H1 (cell line): ENCODE measurements around the gene TNRC6A. TPM values are rescaled to one million over a fixed set of nuclear protein-coding genes. Genes with fewer than 3 reads are reported as not detected.

Source experiments
- RAD21 ChIP-seq, 2 experiments: IDR thresholded peaks in 1 of 2; conservative IDR thresholded peaks in 1 of 2; 2 replicates each; pipeline ENCODE4 v1.6.1; 2011; ENCODE audit warnings: low read depth in 2 of 2, low read length in 2 of 2, improper control_type of control experiment in 1 of 2, inconsistent platforms in 1 of 2, mild to moderate bottlenecking in 1 of 2, moderate library complexity in 1 of 2
- polyA plus RNA-seq, 7 experiments: library from polyadenylated mRNA; depleted of rRNA in 3 of 7; stranded (reverse) in 5 of 7; unstranded in 2 of 7; fragments of >200 nt in 5 of 7; fragments of 200-250 nt in 2 of 7; gene quantifications; 1 replicate in 5 of 7; 2 replicates in 1 of 7; 4 replicates in 1 of 7; pipeline versions ENCODE4 v1.2.1 to v1.2.3, GENCODE V29; 2011 to 2013; ENCODE audit warnings: missing spikeins in 2 of 7, mixed read lengths in 2 of 7
- total RNA-seq: library from RNA; stranded (reverse); fragmentation: NEBNext Ultra II Directional; extraction: Animal tissue kit (Norgen Biotek cat#: 25700); gene quantifications from 2 replicates; pipeline ENCODE4 v1.2.1, GENCODE V29; 2021

Gene TNRC6A
- total and polyA plus RNA-seq, 2 of the 8 experiments (the other 6 are each of a cell fraction or from before 2014, with no cell fraction given): 67.6 to 103 TPM

DNA sequence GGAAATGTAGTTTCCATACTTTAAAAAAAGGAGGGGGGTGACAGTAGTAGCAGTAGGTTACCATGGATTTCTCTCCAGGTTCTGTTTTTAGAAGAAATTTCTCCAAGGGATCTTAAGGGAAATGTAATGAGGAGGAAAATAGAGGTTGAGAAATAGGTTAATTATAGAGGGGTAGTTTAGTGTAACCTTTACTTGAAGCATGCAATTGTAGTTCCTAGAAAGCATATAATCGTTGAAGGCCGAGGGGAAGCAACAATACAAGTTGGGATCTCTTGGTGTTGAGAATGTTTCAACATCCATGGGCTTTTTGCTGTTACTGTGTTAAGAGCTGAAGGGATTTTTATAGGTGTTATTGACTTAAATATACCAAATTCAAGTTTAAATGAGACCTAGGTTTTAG lies 25.1 kb downstream of the TNRC6A start (continued):
- no peak for TF ChIP-seq RAD21 (IDR thresholded peaks at IDR 0.05 in 1 of 2, conservative IDR thresholded peaks at IDR 0.05 in 1 of 2; ENCODE audit: low read depth in 2 of 2, low read length in 2 of 2)
- TF ChIP-seq, all 59 proteins: peak for 0
